Activated CD8-positive, alpha-beta memory T cell treated with anti-CD3 and anti-CD28 coated beads for 48 hours (primary cell): ENCODE measurements around the gene AP3S2.
"Not testable (repeated sequence)": the region's sequence is repeated elsewhere in the genome, so short reads cannot be mapped to it uniquely, and the experiment has no call there.

ENCODE experiments used
- DNase-seq, 3 experiments: peaks; one replicate each; pipeline ENCODE4 v3.0.0-alpha.2; 2020; ENCODE audit warnings: low read depth in 2 of 3, low spot score in 2 of 3

The AP3S2 gene

DNA sequence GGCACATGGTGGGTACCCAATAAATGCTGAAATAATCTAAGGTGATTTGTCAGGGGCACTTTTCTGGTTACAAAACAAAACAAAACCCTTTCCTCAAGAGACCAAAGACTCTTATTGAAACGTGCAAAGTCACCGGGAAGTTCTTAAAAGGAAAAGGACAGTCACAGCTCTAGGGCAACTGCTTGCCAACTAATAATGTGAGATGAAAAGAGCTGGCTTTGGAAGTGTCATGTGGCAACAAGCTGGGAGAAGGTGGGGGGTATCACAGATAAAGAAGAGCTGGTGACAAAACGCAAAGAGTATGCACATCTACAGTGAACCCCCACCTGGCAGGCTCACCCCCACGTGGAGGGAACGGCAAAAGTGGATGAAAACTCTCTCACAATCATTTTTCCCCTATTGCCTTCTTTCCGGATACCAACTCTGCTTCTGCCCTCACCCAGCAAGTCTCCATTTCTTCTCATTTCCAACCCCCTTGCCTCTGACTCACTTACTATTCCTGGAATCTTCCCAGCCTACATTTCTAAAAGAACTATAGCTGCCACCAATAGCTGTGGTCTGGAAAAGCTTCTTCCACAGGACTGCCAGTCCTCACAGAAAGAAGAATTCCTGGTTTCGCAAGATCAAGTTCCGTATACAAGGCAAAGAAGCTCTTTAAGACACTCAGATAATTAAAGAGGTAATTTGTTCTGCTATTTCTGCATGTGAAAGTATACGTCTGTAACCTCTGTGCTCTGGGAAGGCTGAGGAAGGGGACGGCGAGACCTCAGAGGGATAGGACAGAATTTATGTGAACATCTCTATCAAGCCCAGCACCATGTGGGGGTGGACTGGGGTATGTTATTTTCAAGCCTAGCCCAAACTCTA lies 57.3 kb downstream of the AP3S2 start:
- no peak for DNase-seq

DNA sequence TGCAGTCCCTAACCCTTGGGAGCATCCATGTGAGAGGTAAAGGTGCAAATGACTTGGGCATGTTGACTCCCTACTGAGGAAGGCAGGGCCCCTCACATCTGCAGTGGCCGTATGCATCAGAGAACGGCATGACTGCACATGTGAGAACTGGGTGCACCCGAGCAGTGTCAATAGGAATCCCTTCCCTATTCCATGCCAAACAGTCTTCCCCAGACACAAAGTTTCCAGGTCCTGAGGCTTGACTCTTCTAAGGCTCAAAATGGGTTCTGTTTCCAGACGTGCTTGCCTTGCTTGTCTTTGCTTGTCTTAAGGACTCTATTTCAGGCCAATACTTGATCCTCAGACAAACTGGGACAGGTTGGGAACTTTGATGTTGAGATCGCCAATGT lies 58.6 kb downstream of the AP3S2 start:
- no peak for DNase-seq

DNA sequence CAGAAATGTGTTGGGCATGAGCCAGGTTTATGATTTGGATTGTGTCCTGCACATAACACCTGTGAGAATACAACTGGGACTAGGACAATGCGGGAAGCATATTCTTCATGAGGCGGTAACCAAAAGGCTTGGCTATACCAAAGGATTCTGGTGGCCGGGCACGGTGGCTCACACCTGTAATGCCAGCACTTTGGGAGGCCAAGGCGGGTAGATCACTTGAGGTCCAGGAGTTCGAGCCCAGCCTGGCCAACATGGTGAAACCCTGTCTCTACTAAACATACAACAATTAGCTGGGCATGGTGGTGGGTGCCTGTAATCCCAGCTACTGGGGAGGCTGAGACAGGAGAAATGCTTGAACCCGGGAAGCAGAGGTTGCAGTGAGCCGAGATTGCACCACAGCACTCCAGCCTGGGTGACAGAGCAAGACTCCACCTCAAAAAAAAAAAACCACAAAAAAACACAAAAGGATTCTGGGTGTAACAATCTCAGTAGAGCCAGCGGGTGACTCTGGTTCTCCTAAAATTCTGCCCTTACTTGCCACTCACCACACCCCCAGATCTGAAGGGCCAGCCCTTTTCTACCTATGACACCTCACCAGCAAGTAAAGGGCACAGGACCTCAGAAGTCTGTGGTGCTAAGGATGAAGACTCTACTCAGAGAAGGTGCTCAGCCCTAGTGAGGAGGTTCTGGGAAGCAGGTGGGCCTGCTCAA lies 59.2 kb downstream of the AP3S2 start:
- not testable (repeated sequence) for DNase-seq

DNA sequence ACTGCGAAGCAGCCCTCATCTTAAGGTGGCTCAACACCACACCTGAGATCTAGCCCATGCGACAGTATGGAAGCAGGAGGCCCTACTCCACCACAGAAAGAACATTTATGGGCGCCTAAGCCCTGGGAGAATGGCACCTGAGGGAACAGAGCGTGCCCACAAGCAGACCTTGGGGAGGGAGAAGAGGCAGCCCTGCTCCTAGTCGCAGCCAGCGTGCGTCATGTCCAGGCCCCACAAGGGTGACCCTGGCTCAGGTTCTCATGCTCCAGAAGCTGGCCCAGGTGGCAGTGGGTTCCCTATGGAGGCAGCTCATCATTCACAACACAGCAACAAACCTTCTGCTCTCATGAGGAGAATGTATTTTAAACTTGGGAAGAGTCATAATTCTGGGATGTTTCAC lies 59.8 kb downstream of the AP3S2 start:
- DNase-seq, result no peak

DNA sequence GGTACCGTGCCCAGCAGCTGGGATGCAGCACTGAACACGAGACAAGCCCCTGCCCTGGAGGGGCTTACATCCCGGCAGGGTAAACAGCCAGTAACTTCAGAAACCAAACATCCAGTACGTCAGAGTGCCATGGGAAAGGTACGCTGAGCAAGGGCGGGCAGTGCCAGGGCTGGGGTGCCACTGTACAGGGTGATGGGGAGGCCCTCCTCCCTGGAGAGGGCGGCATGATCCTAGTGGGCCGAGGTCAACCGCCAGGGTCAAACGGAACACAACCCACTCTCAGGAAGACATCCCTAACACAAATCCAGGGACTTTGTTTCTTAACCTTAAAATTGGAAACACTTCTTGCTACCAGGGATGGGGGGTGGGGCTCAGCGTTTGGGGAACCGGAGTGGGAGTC lies 63.2 kb downstream of the AP3S2 start:
- DNase-seq, result no peak

DNA sequence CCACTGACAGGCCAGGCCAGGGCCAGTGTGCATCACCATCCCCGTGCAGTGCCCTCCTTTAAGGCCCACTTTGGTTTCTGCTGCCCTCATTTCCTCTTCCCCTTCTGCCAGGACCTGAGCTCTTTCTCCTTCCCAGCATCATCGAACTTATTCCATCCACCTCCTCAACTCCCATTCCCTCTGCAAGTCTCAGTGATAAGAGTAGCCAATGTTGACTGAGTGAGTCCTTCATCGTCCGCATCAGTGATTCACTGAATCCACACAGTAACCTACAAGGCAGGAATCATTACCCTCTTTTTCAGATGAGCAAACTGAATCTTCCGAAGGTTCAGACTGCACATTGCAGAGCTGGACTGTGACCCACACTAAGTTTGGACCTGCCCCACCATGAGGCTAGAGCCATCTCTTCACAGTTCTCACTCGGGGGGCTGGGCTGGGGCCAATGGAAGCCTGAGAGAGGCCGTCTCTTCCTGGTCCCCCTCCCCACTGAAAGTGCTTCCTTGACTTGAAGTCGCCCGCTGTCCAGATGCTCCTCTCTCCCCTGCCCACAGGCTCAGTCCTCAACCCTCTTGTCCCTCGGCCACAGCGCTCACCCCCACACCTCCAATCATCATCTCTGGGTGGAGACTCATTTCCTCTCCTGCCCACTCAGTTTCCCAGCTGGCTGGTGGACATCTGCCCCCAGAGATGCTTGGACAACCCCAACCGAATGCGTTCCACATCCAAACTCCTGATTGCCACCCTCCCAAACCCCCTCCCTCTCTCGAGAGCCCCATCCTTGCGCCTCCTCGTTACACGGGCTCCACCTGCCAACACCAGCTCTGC lies 64.0 kb downstream of the AP3S2 start:
- no peak for DNase-seq

DNA sequence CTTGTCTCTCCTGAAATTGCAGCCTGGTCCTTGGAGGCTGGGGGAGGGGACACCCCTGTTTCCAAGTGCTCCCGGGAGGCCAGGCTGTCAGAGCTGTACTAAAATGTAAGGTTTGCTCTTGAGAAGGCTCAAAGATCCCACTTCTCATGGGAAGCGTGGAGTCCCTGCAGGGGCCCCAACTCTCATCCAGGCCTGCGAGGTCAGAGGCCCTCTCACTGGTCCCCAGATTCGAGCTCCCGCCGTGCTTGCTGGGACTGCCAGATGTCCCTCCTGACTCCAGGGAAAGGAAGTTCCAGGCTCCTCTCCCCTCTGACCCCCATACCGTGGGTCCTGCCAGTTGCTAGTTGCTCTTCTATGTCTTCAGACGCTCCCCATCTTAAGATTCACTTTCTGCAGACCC lies 64.6 kb downstream of the AP3S2 start:
- no peak for DNase-seq

DNA sequence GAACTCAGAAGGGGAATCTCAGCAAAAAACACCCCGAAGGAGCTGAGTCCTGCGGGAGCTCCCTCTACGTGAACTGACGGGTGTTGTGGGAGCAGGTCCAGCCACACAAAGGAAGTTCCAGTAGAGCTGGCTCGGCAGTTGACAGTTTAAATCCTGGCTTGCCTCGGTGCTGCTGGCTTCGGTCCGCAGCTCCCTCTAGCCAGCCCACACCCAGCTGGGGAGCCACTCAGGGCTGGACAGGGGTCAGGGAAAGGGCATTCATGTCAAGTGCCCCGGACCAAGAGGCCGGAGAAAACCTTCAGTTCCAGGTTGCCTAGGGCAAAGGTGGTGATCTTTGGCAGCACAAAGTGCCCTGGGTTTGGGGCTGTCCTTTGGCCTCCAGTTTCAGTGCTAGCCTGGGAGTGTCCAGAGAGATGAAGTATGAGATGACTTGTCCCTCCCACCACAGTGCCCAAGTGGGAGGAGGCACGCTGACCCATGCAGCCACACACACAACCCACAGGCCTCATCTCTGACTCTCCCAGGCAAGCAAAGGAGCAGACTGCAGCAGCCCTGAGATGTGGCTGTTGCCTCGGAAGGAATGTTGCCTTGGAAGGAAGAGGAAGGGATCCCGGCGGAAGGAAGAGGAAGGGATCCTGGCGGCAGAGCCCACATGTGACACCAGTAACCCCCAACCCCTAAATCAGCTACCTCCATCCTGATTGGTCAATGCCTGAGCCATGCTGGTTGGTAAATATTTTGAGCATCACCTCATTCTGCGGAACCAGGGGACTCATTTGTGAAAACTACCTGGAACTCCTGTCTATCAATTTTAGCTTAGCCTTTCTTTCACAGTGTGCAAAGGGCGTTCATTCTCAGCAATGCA lies 65.3 kb downstream of the AP3S2 start:
- no peak for DNase-seq

DNA sequence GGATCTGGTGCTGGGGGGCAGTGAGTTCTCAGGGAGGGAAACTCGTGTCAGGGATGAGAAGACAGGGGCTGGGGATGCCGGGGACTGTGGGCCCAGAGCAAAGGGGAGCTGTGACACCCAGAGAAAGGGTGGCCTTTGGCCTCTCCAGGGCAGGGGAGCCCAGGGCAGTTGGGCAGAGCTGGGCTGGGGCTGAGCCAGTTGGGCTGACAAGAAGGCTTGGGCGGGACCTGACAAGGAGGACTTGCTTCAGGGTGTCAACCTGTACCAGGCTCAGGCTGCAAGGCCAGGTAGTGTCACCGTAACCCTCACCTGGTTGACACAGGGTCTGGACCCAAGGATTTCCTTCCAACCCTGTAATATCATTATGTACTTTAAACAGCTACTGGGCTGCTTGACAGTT lies 66.0 kb downstream of the AP3S2 start:
- DNase-seq, result no peak

DNA sequence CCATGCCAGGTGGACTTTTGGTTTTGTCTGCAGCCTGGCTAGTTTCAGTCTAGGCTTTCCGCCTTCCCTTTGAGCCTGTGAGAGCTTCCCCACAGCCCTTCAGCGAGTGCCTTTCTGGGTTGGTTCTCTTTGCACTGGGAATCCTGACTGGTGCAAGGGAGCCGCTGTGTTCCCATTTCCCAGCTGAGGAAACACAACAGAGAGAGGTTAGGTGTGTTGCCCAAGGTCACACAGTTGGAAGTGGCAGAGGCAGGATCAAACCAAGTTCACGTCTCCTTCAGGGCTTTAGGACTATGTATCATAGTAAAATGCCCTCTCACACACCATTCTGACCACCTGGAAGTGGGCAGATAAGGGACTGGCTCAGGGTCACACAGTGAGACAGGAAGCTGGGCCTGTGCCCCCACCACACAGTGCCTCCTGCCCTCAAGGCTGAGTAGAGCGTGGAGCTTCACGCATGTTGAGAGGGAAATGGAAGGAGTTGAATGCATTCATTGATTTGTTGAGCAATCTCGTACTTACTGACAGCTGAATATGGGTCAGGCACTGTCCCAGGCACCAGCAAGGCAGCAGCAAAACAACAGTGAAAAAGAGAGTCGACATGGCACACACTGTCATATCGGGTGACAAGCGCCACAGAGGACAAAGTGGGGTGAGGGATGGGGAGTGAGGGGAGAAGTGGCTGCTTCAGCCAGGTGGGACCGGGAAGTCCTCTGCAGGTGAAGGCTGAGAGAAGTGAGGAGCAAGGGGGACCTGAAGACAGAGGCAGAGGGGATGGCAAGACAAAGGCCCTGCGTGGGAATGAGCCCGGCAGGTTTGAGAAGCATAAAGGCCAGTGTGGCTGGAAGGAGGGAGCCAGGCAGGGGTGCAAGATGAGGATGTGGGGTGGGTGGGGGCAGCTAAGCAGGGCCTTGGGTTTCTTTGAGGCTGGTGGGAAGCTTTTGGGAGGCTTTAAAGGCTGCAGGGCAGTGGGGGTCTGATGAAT lies 66.8 kb downstream of the AP3S2 start:
- no peak for DNase-seq

DNA sequence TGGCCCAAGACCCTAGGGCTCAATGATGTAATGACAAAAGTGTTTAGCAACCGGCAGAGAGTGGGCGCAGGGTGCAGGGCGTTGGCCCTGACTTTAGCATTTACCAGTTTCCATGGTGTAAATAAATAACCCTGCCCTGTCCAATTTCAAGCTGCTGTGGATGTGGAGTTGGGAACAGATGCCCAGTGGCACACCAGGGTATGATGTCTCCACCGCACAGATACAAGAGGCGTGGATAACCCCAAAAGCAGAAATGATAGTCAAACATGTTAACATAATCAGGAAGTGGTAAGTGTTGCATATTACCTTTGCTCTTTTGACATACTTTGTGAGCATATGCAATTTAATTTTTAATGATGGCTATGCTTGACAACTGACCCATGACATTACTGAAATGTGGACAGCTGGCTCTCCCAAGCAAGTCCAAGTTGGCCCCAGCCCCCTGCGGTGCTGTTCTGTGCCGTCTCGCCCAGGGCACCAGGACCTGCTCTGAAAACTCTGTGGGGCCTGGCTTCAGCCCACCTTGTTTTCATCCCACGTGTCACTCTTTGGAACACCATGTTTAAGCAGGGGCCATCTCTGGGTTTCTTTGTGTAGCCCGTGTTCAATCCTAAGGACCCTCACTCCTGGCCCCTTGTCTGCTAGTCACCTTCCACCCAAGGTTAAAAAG lies 68.4 kb downstream of the AP3S2 start:
- no peak for DNase-seq

DNA sequence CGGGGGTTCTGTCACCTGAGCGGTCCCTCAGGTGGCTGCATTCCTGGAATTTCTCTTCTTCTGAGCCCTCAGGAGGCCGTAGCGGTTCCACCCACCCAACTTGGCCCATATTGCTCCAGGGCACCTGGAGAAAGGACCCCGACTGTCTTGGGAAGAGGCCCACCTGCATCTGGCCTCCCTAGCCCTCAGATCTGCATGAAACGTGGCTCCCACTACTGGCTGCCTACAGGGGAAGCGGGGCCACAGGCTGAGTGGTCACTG lies 69.3 kb downstream of the AP3S2 start:
- no peak for DNase-seq

DNA sequence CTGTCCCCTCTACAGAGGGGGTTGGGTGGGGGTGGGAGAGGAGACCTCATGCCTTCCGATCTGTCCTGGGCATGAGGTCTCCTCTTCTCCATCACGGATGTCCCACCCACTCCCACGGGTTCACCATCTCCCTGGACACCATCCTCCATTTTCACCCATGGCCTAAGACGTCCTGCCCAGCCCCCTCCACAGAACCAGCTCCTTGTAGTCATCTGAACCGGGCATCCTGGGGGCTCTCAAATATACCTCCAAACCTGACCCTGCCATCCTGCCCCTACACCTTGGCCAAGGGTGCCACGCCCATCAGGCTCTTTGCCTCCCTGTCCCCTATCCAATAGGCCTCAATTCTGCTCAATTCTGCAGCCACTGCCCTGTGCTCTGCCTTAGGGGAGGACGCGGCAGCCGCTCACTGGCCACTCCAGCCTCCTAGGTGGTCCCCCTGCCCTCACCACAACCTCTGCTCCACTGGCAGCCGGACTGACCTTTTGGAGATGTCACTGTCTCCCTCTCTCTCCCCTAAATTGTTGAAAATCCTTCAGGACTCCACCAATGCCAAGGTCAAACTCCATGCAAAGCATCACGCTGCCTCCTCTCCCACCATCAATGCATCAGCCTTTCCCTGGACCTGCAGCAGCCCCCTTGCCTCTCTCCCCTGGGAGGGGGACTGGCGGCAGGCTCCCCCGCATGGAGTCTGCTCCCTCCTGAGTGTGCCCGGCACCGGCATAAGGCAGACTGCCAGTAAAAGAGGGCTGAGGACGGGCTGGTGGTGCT lies 69.8 kb downstream of the AP3S2 start:
- no peak for DNase-seq

DNA sequence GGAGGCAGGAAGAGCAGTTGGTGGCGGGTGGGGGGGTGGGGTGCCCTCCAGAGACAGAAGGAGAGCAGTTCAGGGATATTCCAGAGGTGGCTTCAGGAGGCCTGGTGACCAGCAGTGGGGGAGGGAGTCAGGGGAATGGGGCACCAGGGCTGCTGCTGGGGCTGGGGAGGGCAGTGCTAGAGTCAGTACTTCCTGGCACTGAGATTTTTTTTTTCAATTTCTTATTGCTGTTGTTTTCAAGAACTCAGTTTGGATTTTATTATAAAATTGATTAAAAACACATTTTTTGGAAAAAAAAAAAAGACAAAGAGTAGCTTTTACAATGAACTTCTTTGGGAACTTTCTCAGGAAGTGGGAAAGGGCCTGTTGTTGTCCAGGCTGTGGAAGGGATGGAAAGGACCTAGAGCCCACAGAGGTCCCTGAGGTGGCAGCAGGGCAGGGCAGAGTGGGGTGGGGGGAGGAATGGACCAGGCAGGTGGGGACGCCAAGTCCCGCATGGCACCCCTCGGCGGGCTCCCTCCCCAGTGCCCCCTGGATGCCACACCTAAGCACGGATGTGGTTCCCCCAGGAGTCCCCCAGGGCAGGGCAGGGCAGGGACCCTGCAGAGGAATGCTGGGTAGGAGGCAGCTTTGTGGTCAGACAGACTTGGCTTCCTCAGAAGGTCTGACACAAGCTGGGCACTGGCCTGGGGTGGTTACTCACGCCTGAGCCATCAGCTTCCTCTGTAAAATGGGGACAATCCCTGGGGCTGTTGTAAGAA lies 70.7 kb downstream of the AP3S2 start:
- DNase-seq, result no peak

DNA sequence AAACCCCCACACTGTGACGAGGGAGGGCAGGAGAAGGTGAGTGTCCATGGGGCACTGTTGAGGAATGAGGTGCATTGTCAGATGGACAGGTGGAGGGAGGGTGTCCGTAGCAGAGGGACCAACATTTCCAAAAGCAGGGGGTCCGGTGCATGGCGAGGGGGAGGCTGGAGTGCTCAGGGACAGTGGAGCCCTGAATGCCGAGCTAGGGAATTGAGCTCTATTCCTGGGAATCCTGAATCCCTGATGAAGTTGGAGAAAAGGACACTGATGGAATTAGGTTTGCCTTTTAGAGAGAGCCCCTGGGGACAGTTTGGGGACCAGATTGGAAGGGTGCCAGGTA lies 71.2 kb downstream of the AP3S2 start:
- DNase-seq, result no peak

DNA sequence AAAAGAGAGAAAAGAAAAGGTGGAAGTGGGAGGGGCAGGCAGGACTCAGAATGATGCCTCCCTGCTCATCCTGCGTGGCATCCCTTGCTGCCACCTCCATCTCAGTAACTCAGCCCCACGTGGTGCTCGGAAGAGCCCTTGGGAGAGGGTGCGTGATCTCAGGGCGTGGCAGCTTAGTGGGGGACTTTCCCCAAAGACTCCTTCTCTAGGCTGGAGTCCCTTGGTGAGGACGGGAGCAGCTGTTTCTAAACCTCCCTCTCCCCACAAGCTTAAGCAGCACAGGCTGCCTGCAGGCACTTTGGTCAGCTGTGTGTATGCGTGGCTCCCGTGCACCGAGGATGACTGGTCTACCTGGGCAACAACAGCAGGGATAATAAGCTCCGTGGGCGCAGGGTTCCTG lies 71.8 kb downstream of the AP3S2 start:
- DNase-seq, result no peak

DNA sequence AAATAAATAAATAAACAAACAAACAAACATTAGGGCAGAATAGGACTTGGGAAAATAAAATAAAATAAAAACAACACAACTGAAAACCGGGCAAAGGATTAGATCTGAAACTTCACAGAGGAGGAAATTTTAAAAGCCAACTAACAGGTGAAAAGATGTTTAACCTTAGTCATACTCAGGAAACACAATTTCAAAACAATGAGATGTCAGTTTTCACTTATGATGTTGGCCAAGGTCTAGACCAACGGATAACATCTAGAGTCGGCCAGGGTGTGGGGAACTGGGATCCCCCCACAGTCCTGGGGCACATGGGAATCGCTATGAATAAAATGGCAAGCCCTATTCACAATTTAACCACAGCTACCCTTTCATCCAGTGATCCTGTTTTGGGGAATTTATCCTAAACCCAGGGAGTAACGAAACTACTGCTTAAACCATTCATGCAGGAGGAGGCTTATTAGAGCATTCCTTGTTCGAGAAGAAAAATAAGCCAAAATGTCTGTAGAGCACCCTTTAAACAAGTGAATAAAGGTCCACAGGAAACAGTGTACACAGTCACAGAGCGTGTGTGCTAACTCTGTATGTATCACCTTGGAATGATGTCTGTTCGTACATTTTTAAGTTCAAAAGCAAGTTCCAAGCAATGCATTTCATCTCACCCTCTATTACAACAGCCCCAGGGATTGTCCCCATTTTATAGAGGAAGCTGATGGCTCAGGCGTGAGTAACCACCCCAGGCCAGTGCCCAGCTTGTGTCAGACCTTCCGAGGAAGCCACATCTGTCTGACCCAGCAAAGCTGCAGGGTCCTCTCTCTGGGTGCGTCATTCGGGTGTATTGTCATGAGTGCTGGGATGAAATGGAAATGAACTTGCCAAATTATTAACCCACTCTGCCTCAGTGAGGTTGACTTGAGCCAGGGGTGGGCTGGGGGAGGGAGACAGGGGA lies 72.9 kb downstream of the AP3S2 start:
- DNase-seq, result no peak
